Body of pancreas (tissue), 4 donors: ENCODE data around the gene DRC1.

ENCODE experiments used
- POLR2A ChIP-seq, 3 donors: fragments of 450-650 bp; IDR thresholded peaks; one replicate each; pipeline ENCODE4 v1.6.1; 2016; ENCODE audit warnings: antibody characterized with exemption in 3 of 3, mild to moderate bottlenecking in 2 of 3
- TF ChIP-seq, protein P1 (sequence below), 7 experiments: fragments of 450-650 bp in 4 of 7; fragments of 200-600 bp in 3 of 7; sonication (generic) in 3 of 7; IDR thresholded peaks; one replicate each; pipeline ENCODE4 v1.5.1; 2016 to 2019; ENCODE audit warnings: antibody characterized with exemption in 7 of 7

DNA sequence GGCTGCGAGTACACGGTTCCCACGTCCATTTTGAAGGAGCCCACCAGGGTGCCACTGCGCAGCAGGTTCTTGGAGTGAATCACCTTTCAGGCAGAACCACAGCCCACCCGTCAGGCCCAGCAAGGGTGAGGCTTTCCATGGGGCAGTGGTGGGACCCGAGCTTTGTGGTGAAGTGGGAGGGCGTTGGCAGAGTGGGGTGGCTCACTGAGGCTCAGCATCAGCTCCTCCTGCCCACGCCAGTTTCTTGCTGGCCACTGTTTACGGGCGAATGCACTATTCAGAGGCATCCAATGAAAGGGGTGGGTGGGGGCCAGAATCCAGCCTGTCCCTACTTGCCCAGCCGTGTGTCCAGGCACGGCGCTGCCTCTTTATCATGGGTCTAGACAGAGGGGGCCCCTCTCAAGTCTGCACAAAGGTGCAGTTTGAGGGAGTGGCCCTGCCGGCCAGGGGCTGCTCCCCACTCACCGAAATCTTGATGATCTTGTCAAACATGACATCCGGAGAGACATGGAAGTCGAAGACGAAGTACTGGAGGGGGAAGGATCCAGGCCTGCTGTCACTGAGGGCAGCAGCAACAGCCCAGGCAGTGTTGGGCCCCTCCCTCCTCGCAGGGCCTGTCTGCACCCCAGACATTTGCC lies 87.6 kb downstream of the DRC1 start:
- TF ChIP-seq, protein P1, sequence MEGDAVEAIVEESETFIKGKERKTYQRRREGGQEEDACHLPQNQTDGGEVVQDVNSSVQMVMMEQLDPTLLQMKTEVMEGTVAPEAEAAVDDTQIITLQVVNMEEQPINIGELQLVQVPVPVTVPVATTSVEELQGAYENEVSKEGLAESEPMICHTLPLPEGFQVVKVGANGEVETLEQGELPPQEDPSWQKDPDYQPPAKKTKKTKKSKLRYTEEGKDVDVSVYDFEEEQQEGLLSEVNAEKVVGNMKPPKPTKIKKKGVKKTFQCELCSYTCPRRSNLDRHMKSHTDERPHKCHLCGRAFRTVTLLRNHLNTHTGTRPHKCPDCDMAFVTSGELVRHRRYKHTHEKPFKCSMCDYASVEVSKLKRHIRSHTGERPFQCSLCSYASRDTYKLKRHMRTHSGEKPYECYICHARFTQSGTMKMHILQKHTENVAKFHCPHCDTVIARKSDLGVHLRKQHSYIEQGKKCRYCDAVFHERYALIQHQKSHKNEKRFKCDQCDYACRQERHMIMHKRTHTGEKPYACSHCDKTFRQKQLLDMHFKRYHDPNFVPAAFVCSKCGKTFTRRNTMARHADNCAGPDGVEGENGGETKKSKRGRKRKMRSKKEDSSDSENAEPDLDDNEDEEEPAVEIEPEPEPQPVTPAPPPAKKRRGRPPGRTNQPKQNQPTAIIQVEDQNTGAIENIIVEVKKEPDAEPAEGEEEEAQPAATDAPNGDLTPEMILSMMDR (IDR thresholded peaks at IDR 0.05): no peak
- TF ChIP-seq POLR2A (IDR thresholded peaks at IDR 0.05): no peak
